Duodenal mucosa (tissue), 2 donors: ENCODE data around the gene MRPL34.
A peak's percentile ranks its signal among the peaks of the same experiment; 100 is the strongest.

Experiments used
- H3K27ac ChIP-seq: one replicate; pipeline ENCODE4 v1.7.0; 2013; ENCODE audit warnings: low read depth, low read length
- H3K27me3 ChIP-seq, 2 donors: one replicate each; pipeline ENCODE4 v1.7.0; 2013; ENCODE audit warnings: low read length in 2 of 2, control low read depth in 1 of 2; ENCODE audit not compliant: insufficient read depth in 2 of 2, control insufficient read depth in 1 of 2
- H3K36me3 ChIP-seq, 2 donors: one replicate each; pipeline ENCODE4 v1.7.0; 2013; ENCODE audit warnings: low read length in 2 of 2, control low read depth in 1 of 2; ENCODE audit not compliant: insufficient read depth in 2 of 2, control insufficient read depth in 1 of 2
- H3K4me1 ChIP-seq, 2 donors: one replicate each; pipeline ENCODE4 v1.7.0; 2013; ENCODE audit warnings: low read length in 2 of 2, control low read depth in 1 of 2; ENCODE audit not compliant: insufficient read depth in 2 of 2, control insufficient read depth in 1 of 2
- H3K4me3 ChIP-seq, 2 donors: one replicate each; pipeline ENCODE4 v1.7.0; 2013; ENCODE audit warnings: low read length in 2 of 2, low read depth in 1 of 2
- H3K9ac ChIP-seq, 2 donors: one replicate each; pipeline ENCODE4 v1.7.0; 2013; ENCODE audit warnings: low read length in 2 of 2, low read depth in 1 of 2
- H3K9me3 ChIP-seq, 2 donors: one replicate each; pipeline ENCODE4 v1.7.0; 2013; ENCODE audit warnings: low read length in 2 of 2, control low read depth in 1 of 2; ENCODE audit not compliant: control insufficient read depth in 1 of 2

MRPL34 gene

DNA sequence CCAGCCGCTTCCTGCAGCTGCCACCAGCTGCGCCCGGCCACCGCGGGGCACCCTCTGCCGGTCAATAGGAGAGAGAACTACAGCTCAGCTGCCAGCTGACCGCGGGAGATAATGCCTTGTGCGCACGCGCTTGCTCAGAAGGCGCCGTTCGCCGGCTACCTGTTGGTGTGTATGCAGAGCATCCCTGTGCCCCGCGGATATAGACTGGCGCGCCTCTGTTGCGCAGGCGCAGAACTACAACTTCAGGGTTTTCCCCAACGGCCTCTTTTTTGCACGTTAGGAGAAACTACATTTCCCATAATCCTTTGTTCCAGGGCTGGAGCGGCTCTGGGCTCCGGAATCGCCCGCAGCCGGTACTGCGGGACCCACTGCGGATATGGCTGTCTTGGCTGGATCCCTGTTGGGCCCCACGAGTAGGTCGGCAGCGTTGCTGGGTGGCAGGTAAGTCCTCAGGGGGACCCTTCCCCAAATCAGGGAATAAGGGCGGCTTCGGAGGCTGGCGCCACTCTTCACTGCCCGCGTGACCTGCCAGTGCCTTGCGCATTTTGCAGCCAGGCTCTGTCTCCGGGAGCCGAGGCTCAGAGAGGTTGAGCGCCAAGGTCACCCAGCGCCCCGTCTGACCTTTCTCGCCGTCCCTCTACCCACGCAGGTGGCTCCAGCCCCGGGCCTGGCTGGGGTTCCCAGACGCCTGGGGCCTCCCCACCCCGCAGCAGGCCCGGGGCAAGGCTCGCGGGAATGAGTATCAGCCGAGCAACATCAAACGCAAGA is at the start of gene MRPL34:
MRPL34 (plus strand) TSS at position 356 of the 768 bp plus-strand sequence; CDS start at position 377, 21 bp downstream.
- no peaks in the 10 kb centered on the region for H3K36me3 ChIP-seq
- peak within 1 kb of the TSS; percentile 95 for H3K27ac ChIP-seq
- H3K9me3 ChIP-seq, result no peaks in the 10 kb centered on the region
- peak within 1 kb of the TSS; percentile 74 to 91 for H3K4me3 ChIP-seq
- peaks cover 24 to 40% of the 10 kb centered on the region in 2 donors for H3K4me1 ChIP-seq
- peak within 1 kb of the TSS; percentile 85 to 96 for H3K9ac ChIP-seq
- H3K27me3 ChIP-seq, result no peaks in the 10 kb centered on the region

DNA sequence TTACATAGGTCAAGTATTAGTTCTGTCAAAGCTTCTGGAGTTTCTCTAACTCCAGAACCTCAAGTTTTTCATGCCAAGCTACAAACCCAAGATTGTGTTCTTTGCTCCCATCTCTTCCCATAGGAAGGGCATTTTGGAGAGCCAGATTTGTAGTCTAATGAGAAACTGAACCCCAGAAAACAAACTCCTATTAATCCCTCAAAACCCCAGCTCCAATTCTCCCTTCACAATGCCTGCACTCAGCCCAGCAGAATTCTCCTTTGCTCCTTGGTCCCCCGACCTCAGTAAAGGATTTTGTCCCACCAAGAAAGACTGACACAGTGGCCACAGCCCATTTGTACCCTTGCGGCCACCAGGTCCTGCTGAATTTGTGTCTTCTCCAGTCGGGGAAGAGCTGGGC is 49.5 kb upstream of the MRPL34 start:
- Histone ChIP-seq H3K27ac (no peak overlapping the region), H3K9me3 (no peaks in the 10 kb centered on the region), H3K36me3 (no peaks in the 10 kb centered on the region), H3K9ac (no peak overlapping the region), H3K27me3 (no peaks in the 10 kb centered on the region), H3K4me3 (no peak overlapping the region), H3K4me1 (peaks cover 0 to 3% of the 10 kb centered on the region in 2 donors)

DNA sequence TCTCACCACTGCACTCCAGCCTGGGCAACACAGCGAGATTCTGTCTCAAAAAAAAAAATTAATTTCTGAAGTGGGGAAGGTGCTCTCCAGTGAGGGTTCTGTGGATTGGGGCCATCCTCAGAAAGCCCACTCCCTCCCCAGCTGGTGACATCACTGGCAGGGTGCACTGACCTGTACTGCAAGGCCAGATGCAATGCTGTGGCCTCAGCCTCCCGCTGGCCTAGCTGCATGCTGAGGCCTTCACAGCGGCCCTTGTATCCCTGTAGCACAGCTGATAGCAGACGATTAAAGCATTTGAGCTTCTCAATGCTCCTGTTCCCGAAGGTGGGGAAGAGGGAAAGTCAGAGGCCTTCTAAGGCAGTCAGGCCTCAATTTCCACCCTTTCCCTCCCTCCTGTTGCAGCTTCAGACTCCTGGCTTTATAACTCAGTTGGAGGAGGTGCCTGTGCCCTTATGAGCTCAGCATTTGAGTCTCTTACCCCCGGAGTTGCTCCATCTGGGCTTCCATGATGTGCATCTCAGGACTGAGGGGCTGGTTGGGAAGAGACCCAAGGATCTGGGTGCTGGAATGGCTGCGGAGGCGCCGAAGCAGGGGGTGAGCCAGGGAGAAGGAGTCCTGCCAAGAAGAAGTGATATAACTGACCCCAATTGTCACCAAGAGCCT is 46.4 kb upstream of the MRPL34 start:
- Histone ChIP-seq H3K4me1 (peaks cover 0 to 3% of the 10 kb centered on the region in 2 donors), H3K27ac (no peak overlapping the region), H3K4me3 (no peak overlapping the region), H3K36me3 (no peaks in the 10 kb centered on the region), H3K27me3 (no peaks in the 10 kb centered on the region), H3K9me3 (no peaks in the 10 kb centered on the region), H3K9ac (no peak overlapping the region)

DNA sequence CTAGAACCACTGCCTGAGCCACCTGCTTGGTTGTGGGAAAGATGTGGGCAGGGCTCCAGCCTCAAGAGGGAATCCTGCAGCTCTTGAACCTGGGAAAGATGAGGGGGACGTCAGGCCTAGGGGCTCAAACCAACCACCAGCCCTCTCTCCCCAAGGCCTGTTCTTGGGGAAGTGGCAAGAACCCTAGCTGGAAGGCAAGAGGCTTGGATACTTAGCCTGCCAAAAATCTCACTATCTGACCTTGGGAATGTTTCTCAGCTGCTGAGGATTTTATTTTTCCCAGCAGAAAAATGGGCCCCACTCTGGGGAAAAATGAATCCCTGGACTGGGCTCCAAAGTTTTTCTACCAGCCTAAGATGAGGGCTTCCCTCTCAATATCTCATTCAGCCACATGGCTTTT is 45.7 kb upstream of the MRPL34 start:
- Histone ChIP-seq H3K27me3 (no peaks in the 10 kb centered on the region), H3K36me3 (no peaks in the 10 kb centered on the region), H3K27ac (no peak overlapping the region), H3K4me3 (no peak overlapping the region), H3K9ac (no peak overlapping the region), H3K9me3 (no peaks in the 10 kb centered on the region), H3K4me1 (peaks cover 0 to 3% of the 10 kb centered on the region in 2 donors)

DNA sequence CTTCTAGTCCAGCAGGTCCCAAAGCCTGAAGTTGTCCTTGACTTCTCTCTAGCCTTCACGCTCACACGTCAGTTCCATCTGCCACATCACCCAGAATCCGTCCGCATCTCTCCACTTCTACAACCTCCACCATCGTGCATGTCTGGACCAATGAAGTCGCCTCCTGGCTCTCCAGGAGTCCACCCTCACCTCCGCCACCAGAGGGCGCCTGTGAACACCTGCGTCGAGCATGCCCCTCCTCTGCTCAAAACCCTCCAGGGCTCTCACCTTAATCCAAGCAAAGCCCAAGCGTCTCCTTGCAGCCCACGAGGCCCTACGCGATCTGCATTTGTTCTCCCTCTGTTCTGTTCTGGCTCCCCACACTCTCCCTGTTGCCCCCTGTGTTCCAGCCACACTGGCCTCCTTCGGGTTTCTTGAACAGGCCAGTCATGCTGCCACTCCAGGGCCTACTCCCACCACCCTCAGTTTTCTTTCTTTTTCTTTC is 44.8 kb upstream of the MRPL34 start:
- Histone ChIP-seq H3K36me3 (no peaks in the 10 kb centered on the region), H3K27ac (no peak overlapping the region), H3K9me3 (no peaks in the 10 kb centered on the region), H3K27me3 (no peaks in the 10 kb centered on the region), H3K9ac (no peak overlapping the region), H3K4me3 (no peak overlapping the region), H3K4me1 (peaks cover 0 to 3% of the 10 kb centered on the region in 2 donors)

DNA sequence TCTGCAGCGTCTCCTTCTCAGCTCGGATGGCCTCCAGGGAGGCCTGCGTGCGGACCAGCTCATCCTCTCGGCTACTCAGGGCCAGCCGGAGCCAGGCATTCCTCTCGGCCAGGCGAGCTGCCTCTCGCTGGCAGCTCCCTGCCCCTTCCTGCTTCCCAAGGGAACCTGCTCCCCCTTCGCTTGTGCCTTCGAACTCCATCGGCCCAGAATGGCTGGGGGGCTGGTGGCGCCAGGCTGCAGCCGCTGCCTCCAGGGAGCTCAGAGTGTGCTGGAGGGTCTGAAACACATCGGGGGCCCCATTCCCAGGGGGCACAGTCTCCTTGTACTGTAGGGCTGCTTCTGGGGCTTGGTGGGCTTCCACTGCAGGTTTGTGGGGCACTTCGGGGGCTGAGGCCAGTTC is 43.1 kb upstream of the MRPL34 start:
- H3K4me1 ChIP-seq, result peaks cover 0 to 3% of the 10 kb centered on the region in 2 donors
- no peak overlapping the region for H3K4me3 ChIP-seq
- no peaks in the 10 kb centered on the region for H3K27me3 ChIP-seq
- no peaks in the 10 kb centered on the region for H3K9me3 ChIP-seq
- H3K27ac ChIP-seq, result no peak overlapping the region
- no peak overlapping the region for H3K9ac ChIP-seq
- no peaks in the 10 kb centered on the region for H3K36me3 ChIP-seq

DNA sequence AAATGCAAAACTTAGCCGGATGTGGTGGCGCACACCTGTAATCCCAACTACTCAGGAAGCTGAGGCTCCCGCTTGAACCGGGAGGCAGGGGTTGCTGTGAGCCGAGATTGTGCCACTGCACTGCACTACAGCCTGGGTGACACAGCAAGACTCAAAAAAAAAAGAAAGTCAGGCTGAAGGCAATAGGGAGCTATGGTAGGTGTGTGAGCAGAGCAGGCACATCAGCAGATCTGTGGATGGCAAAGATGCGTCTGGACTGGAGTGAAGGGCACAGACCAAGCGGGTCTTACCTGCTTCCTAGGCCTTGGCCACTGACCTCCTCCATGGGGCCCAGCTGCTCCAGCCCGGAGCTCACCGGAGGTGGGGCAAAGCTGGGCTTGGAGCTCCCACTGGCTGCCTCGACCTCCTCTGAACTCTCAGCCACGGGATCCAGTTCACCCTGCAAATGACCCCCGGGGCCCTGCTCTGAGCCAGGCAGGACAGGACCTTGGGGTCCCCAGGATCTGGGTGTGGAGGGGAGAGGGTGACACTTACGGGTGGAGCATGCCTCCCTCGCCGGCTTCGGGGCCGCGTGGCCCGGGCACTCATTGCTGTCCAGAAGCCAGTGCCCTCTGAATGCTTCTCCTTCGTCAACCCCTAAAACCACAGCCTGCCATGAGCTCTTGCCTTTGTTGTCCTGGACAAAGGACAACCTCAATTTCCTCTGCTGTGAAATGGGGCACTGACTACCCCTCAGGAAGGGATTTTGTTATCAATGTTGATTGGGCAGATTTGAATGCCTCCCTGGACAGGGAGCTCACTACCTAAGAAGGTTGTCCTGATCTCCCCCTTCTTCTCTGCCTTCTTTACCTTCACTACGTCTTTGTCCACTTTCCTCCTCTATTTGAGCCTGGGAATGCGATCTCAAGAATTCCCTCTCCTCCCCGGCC is 41.7 kb upstream of the MRPL34 start:
- H3K27me3 ChIP-seq, result no peaks in the 10 kb centered on the region
- no peak overlapping the region for H3K27ac ChIP-seq
- no peak overlapping the region for H3K9ac ChIP-seq
- peaks cover 0 to 1% of the 10 kb centered on the region in 2 donors for H3K36me3 ChIP-seq
- peak overlapping the region in 1 of 2 donors; percentile 45 for H3K4me3 ChIP-seq
- no peaks in the 10 kb centered on the region for H3K9me3 ChIP-seq
- peaks cover 6 to 12% of the 10 kb centered on the region in 2 donors for H3K4me1 ChIP-seq

DNA sequence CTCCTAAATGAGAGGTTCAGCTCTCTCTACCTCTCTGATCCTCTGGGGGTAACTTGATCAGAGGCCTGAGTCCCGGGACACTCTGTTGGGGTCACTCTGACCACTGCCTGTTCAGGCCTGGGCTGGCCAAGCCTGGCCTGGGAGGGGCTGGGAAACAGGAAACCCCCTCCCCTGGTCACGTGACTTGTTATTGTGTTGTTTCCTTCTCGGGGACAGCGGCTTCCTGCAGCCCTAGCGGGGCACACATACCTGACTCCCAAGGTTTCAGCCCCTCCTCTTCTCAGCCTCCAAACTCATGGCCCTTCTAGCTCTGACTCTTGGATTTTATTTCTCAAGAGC is 41.1 kb upstream of the MRPL34 start, which contains the start of gene USHBP1:
USHBP1 (minus strand) TSS at position 105 of the 339 bp plus-strand sequence. CDS start 446 bp downstream, outside the sequence.
- Histone ChIP-seq H3K9ac (no peak within 1 kb of the TSS), H3K27ac (no peak within 1 kb of the TSS), H3K9me3 (no peaks in the 10 kb centered on the region), H3K4me3 (peak within 1 kb of the TSS in 1 of 2 donors; percentile 45), H3K4me1 (peaks cover 6 to 12% of the 10 kb centered on the region in 2 donors), H3K27me3 (no peaks in the 10 kb centered on the region), H3K36me3 (peaks cover 0 to 3% of the 10 kb centered on the region in 2 donors)

DNA sequence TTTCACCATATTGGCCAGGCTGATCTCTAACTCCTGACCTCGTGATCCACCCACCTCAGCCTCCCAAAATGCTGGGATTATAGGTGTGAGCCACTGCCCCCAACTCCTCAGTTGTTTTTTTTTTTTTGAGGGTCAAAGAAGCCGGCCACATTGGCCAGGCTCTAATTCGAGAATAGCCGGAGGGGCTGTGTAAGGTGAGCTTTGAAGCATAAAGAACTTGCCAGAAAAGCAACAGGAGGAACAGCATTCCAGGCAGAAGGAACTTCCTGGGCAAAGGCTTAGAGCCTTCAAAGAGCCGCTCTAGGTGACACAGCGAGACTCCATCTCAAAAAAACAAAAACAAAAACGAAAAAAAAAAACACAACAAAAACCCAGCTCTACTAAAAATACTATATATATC is 39.6 kb upstream of the MRPL34 start:
- Histone ChIP-seq H3K36me3 (peaks cover 0 to 9% of the 10 kb centered on the region in 2 donors), H3K27ac (no peak overlapping the region), H3K4me3 (no peak overlapping the region), H3K27me3 (no peaks in the 10 kb centered on the region), H3K9ac (no peak overlapping the region), H3K4me1 (peaks cover 6 to 10% of the 10 kb centered on the region in 2 donors), H3K9me3 (no peaks in the 10 kb centered on the region)
